ENCODE data around the gene SPAM1. TPM values are rescaled to one million over a fixed set of nuclear protein-coding genes. Genes with fewer than 3 reads are reported as not detected.
"Not testable (repeated sequence)": the region's sequence is repeated elsewhere in the genome, so short reads cannot be mapped to it uniquely, and the experiment has no call there.

The SPAM1 gene
- total RNA-seq, 1 experiment from 2014 or later: not detected

GRCh38 chr7:123948136-123948535 is 23.1 kb downstream of the SPAM1 start:
- DNase-seq (ENCODE audit: low read depth): no peak

DNA sequence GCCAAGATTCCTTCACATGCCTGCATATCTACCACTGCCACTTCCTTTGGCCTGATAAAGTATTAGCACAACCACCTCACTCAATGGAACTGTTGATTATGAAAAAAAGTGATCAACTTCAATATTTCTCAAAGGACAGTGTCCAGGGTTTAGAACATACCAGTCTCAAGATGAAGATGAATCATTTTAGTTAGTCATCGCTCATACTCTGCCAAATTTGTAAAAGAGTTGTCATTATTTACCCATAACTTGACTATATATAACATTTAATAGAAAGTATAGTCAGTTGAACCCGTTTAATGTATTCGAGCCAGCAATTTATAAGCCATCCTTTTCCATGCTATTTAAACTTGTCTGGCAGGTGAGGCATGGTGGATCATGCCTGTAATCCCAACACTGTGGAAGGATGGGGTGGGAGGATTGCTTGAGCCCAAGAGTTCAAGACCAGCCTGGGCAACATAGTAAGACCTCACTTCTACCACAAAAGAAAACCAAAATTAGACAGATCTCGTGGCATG is 33.2 kb downstream of the SPAM1 start:
- DNase-seq (ENCODE audit: low read depth): peak; percentile 20

- peak; percentile 53 for DNase-seq (ENCODE audit: low read depth)
Measured at GRCh38 chr7:123961771-123962170, 36.7 kb downstream of the SPAM1 start.

DNA sequence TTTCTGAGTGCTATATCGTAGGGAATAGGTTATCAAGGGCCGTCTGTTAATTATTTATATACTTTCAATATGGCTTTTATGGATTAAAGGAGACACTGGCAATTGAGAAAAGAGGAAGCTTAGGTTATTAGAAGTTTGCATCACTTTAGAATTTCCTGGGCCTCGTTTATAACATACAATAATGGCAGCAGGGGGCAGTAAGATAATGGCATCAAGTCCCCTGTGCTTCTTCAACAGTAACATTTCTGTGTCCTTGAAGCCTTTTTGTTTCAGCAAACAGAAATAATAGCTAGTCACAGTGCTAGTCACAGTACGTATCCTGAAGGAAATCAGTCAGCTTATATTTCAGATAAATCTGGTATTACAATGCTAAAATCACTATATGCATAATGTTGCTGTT is 41.9 kb downstream of the SPAM1 start:
- DNase-seq (ENCODE audit: low read depth): peak; percentile 24

- DNase-seq (ENCODE audit: low read depth): no peak
Measured at GRCh38 chr7:123972045-123972444, 47.0 kb downstream of the SPAM1 start.

- no peak for DNase-seq (ENCODE audit: low read depth)
Measured at GRCh38 chr7:123972831-123973230, 47.8 kb downstream of the SPAM1 start.

DNA sequence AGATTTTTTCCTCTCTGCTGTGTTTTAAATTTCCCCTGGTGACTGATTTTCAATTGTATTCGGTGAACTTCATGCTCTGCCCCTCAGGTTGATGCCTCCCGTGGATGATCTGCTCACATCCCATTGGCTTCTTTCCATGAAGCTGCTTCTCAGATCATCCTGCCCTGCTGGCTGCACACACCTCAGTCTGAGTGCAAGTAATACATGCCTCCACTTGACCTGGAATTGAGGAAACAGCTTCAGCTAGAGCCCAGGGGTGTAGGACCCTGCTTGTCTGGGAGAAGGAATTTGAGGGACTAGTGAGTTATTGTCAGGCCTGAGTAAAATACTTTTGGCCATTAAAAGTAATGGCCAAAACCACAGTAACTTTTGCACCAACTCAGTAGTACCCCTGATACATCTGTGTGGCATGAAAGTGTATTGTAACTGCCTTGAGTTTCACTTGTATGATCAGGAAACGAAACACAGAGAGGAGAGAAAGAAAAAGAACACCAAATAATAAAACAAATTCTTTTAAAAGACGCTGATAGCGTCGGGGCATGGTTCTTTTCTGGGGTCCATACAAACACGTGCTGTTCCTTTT is 49.4 kb downstream of the SPAM1 start:
- no peak for DNase-seq (ENCODE audit: low read depth)

GRCh38 chr7:123975084-123975483 is 50.0 kb downstream of the SPAM1 start:
- no peak for DNase-seq (ENCODE audit: low read depth)

DNA sequence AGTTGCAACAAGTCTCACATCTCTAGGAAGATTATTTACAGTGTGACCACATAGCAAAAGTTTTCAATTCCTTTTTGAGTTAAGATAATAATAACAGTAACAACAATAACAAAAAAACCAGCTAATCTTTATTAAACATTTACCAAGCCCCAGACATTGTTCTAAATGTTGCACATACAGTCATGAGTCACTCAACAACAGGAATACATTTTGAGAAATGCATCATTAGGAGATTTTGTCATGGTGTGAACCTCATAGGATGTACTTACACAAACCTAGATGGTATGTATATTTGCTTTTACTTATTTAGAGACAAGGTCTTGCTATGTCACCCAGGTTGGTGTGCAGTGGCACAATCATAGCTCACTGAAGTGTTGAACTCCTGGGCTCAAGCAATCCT is 52.0 kb downstream of the SPAM1 start:
- DNase-seq (ENCODE audit: low read depth): no peak

- peak; percentile 71 for DNase-seq (ENCODE audit: low read depth)
Measured at GRCh38 chr7:123979876-123980275, 54.8 kb downstream of the SPAM1 start.

GRCh38 chr7:123987445-123987844 is 62.4 kb downstream of the SPAM1 start:
- no peak for DNase-seq (ENCODE audit: low read depth)

DNA sequence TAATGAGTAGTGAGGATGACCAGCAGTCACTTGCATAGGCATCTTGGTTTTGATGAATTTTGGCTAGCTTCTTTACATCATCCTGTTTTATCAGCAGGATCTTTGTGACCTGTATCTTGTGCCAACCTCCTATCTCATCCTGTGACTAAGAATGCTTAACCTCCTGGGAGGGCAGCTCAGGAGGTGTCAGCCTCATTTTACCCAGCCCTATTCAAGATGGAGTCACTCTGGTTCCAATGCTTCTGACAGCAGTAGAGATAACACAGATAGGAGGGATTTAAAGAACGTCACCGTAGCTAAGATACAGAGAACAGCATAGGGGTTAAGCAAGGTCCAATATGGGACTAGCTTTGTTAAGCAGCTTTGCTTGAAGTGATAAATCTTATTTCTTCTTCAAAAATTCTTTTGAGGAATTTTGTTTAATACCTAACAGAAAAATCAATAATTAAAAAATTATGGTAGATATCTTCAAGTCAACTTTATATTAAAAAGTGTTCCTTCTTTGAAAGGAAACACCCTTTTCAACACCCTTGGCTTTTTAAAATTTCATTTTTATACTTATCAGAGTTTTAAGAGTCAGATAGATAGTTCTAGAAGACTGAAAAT is 68.0 kb downstream of the SPAM1 start:
- DNase-seq (ENCODE audit: low read depth): no peak

DNA sequence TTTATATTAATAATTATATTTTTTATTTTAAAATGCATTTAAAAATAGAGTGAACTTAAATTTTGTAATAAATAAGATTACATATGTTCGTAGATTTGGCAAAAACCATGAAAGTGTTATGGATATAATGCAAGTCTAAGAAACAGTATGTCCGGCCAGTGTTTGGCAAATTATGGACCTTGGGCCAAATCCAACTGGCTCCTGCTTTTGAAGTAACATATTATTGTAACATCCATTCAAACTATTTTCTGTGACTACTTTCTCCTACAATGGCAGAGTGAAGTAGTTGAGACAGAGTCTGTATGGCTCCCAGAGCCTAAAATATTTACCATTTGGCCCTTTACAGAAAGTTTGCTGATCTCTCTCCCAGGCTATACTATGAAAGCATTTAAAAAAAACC is 69.0 kb downstream of the SPAM1 start:
- DNase-seq (ENCODE audit: low read depth): no peak

GRCh38 chr7:123994449-123994848 is 69.4 kb downstream of the SPAM1 start:
- DNase-seq (ENCODE audit: low read depth): no peak

- DNase-seq (ENCODE audit: low read depth): no peak
Measured at GRCh38 chr7:123995617-123996326, 70.7 kb downstream of the SPAM1 start.

- no peak for DNase-seq (ENCODE audit: low read depth)
Measured at GRCh38 chr7:123996327-123996625, 71.2 kb downstream of the SPAM1 start.

GRCh38 chr7:123998921-123999320 is 73.9 kb downstream of the SPAM1 start:
- no peak for DNase-seq (ENCODE audit: low read depth)

DNA sequence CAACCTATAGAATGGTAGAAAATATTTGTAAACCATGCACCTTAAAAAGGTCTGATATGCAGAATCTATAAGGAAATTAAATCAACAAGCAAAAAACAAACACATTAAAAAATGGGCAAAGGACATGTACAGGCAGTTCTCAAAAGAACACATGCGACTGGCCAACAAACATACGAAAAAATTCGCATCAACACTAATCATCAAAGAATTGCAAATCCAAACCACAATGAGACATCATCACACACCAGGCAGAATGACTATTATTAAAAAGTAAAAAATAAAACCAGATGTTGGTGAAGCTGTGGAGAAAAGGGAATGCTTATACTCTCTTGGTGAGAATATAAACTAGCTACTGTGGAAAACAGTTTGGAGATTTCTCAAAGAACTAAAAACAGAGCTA is 74.7 kb downstream of the SPAM1 start:
- DNase-seq (ENCODE audit: low read depth): peak; percentile 14

- not testable (repeated sequence) for DNase-seq (ENCODE audit: low read depth)
Measured at GRCh38 chr7:124008296-124008695, 83.3 kb downstream of the SPAM1 start.

DNA sequence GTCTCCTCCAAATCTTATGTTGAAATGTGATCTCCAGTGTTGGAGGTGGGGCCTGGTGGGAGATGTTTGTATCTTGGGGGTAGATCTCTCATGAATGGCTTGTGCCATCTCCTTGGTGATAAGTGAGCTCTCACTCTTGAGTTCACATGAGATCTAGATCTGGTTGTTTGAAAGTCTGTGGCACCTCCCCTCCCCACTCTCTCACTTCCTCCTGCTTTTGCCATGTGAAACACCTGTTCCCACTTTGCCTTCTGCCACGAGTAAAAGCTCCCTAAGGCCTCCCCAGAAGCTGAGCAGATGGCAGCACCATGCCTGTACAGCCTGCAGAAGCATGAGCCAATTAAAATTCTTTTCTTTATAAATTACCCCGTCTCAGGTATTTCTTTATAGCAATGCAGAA is 84.3 kb downstream of the SPAM1 start:
- no peak for DNase-seq (ENCODE audit: low read depth)
